SK-N-SH (cell line): Measurements from ENCODE around the gene FEZF2. TPM values are rescaled to one million over a fixed set of nuclear protein-coding genes. Genes with fewer than 3 reads are reported as not detected.

ENCODE experiments used
- CTCF ChIA-PET: fragments of 300-600, 350-600 bp; formaldehyde crosslinking; extraction: SDS; loops from one replicate; lab custom pipeline; 2021; lab: Yijun Ruan, JAX
- POLR2A ChIA-PET: fragments of 350-600 bp; sonication (Branson Sonifier 250); formaldehyde crosslinking; extraction: SDS; loops from one replicate; lab custom pipeline; 2020; ENCODE audit warnings: antibody characterized with exemption, inconsistent platforms; lab: Yijun Ruan, JAX
- DNase-seq: peaks from one replicate; pipeline ENCODE4 v3.0.0; 2012
- H2AFZ ChIP-seq: fragments of 200-600 bp; sonication (generic); 2 replicates; pipeline ENCODE4 v1.8.1; 2016; ENCODE audit warnings: antibody characterized with exemption, mild to moderate bottlenecking, low read depth
- H3F3A ChIP-seq: fragments of 200-600 bp; sonication (generic); replicated peaks from 2 replicates; pipeline ENCODE3; 2016; ENCODE audit warnings: antibody characterized with exemption, mild to moderate bottlenecking; ENCODE audit not compliant: insufficient read depth
- H3K27ac ChIP-seq, 2 experiments: fragments of 200-500 bp in 1 of 2; fragments of 200-600 bp in 1 of 2; sonication (Bioruptor generic) in 1 of 2; sonication (generic), shearing (Covaris generic) in 1 of 2; 2 replicates each; pipeline versions ENCODE4 v1.5.1 to v1.6.1; 2014 to 2016; ENCODE audit warnings: low read depth in 2 of 2, inconsistent platforms in 1 of 2, low read length in 1 of 2, mild to moderate bottlenecking in 1 of 2, mixed read lengths in 1 of 2
- H3K27me3 ChIP-seq: fragments of 200-600 bp; sonication (generic), shearing (Covaris generic); 2 replicates; pipeline ENCODE4 v1.6.1; 2016; ENCODE audit warnings: mixed run types; ENCODE audit not compliant: insufficient read depth
- H3K36me3 ChIP-seq, 2 experiments: fragments of 200-500 bp in 1 of 2; fragments of 200-600 bp in 1 of 2; sonication (Bioruptor generic) in 1 of 2; sonication (generic) in 1 of 2; replicated peaks in 1 of 2; 2 replicates each; pipeline versions ENCODE3 to v1.5.1; 2014 to 2016; ENCODE audit warnings: low read length in 1 of 2, mild to moderate bottlenecking in 1 of 2; ENCODE audit not compliant: insufficient read depth in 2 of 2, control insufficient read depth in 1 of 2
- H3K4me1 ChIP-seq, 2 experiments: fragments of 200-500 bp in 1 of 2; fragments of 200-600 bp in 1 of 2; sonication (Bioruptor generic) in 1 of 2; sonication (generic), shearing (Covaris generic) in 1 of 2; 2 replicates each; pipeline versions ENCODE4 v1.5.1 to v1.6.1; 2014 to 2016; ENCODE audit warnings: low read depth in 1 of 2, low read length in 1 of 2, mixed run types in 1 of 2; ENCODE audit not compliant: insufficient read depth in 2 of 2, control insufficient read depth in 1 of 2
- H3K4me2 ChIP-seq: fragments of 200-600 bp; sonication (generic), shearing (Covaris generic); 2 replicates; pipeline ENCODE4 v1.6.1; 2017; ENCODE audit warnings: mixed run types
- H3K4me3 ChIP-seq, 2 experiments: fragments of 200-500 bp in 1 of 2; fragments of 200-600 bp in 1 of 2; sonication (Bioruptor generic) in 1 of 2; sonication (generic), shearing (Covaris generic) in 1 of 2; 2 replicates each; pipeline versions ENCODE4 v1.5.1 to v1.8.1; 2014 to 2016; ENCODE audit warnings: low read depth in 2 of 2, inconsistent platforms in 1 of 2, low read length in 1 of 2, mild to moderate bottlenecking in 1 of 2, mixed read lengths in 1 of 2, moderate library complexity in 1 of 2
- H3K79me2 ChIP-seq: fragments of 200-600 bp; sonication (generic); 2 replicates; pipeline ENCODE4 v1.8.1; 2017; ENCODE audit warnings: mild to moderate bottlenecking; ENCODE audit not compliant: insufficient read depth
- H3K9ac ChIP-seq: fragments of 200-600 bp; sonication (generic); 2 replicates; pipeline ENCODE4 v1.6.1; 2017; ENCODE audit warnings: mixed run types
- H3K9me2 ChIP-seq: fragments of 200-600 bp; sonication (generic); 2 replicates; pipeline ENCODE4 v1.6.1; 2017; ENCODE audit warnings: mixed run types
- H3K9me3 ChIP-seq: fragments of 200-600 bp; sonication (generic); 2 replicates; pipeline ENCODE4 v1.6.1; 2017; ENCODE audit warnings: mixed run types, mild to moderate bottlenecking, moderate library complexity
- H4K20me1 ChIP-seq: fragments of 200-600 bp; sonication (generic); 2 replicates; pipeline ENCODE4 v1.6.1; 2017; ENCODE audit warnings: mild to moderate bottlenecking, mixed run types; ENCODE audit not compliant: insufficient read depth
- EZH2phosphoT487 ChIP-seq: fragments of 200-600 bp; sonication (generic); IDR thresholded peaks from 2 replicates; pipeline ENCODE4 v1.6.1; 2017; ENCODE audit warnings: low read depth, mixed run types, mild to moderate bottlenecking, antibody characterized with exemption, moderate library complexity, borderline replicate concordance
- FOSL2 ChIP-seq: IDR thresholded peaks from 2 replicates; pipeline ENCODE4 v1.4.0; 2012; ENCODE audit warnings: low read depth, mild to moderate bottlenecking, moderate library complexity, borderline replicate concordance
- FOXJ3 ChIP-seq: sonication (generic); formaldehyde crosslinking; IDR thresholded peaks from 2 replicates; pipeline ENCODE4 v1.5.1; 2020; ENCODE audit warnings: mild to moderate bottlenecking, missing genetic modification reagents
- FOXM1 ChIP-seq: IDR thresholded peaks from 2 replicates; pipeline ENCODE4 v1.4.0; 2012; ENCODE audit warnings: low read depth, mild to moderate bottlenecking
- GABPA ChIP-seq: IDR thresholded peaks from 2 replicates; pipeline ENCODE4 v1.4.0; 2012; ENCODE audit warnings: low read depth, mild to moderate bottlenecking
- JUND ChIP-seq: IDR thresholded peaks from 2 replicates; pipeline ENCODE4 v1.4.0; 2012
- MXI1 ChIP-seq: IDR thresholded peaks from 2 replicates; pipeline ENCODE4 v1.6.1; 2012; ENCODE audit warnings: mild to moderate bottlenecking, low read depth, low read length, improper control_type of control experiment
- NFIC ChIP-seq: IDR thresholded peaks from 2 replicates; pipeline ENCODE4 v1.4.0; 2012; ENCODE audit warnings: borderline replicate concordance
- POLR2AphosphoS5 ChIP-seq: IDR thresholded peaks from 2 replicates; pipeline ENCODE4 v1.6.1; 2012; ENCODE audit warnings: low read depth, low read length
- RAD21 ChIP-seq: IDR thresholded peaks from 2 replicates; pipeline ENCODE4 v1.6.1; 2012; ENCODE audit warnings: mild to moderate bottlenecking, low read length
- RFX5 ChIP-seq: IDR thresholded peaks from 2 replicates; pipeline ENCODE4 v1.6.1; 2012; ENCODE audit warnings: mild to moderate bottlenecking, improper control_type of control experiment, low read length
- SMC3 ChIP-seq: IDR thresholded peaks from 2 replicates; pipeline ENCODE4 v1.6.1; 2012; ENCODE audit warnings: low read depth, low read length, improper control_type of control experiment
- TAF1 ChIP-seq: IDR thresholded peaks from 2 replicates; pipeline ENCODE4 v1.6.1; 2012; ENCODE audit warnings: low read depth, mild to moderate bottlenecking, low read length, moderate library complexity, borderline replicate concordance
- TCF12 ChIP-seq: IDR thresholded peaks from 2 replicates; pipeline ENCODE4 v1.4.0; 2012
- TEAD4 ChIP-seq: IDR thresholded peaks from 2 replicates; pipeline ENCODE4 v1.4.0; 2012; ENCODE audit warnings: mild to moderate bottlenecking, borderline replicate concordance; ENCODE audit not compliant: insufficient read depth
- YY1 ChIP-seq: IDR thresholded peaks from 2 replicates; pipeline ENCODE4 v1.4.0; 2012; ENCODE audit warnings: low read depth, mild to moderate bottlenecking
- WGBS: methylation state at CpG from one replicate; pipeline ENCODE4 v1.1.6; 2017; ENCODE audit warnings: low lambda C conversion rate; 5-methylcytosine and 5-hydroxymethylcytosine counted together
- polyA plus RNA-seq, 3 experiments: library from polyadenylated mRNA; depleted of rRNA; stranded (reverse); fragments of >200 nt; gene quantifications; 2 replicates each; pipeline ENCODE4 v1.2.3, GENCODE V29; 2012
- TF ChIP-seq, protein P1 (sequence below): fragments of 150-350 bp; IDR thresholded peaks from 2 replicates; pipeline ENCODE4 v1.6.1; 2017; ENCODE audit warnings: antibody characterized with exemption, low read length, low read depth, borderline replicate concordance
- TF ChIP-seq, protein P2 (sequence below): IDR thresholded peaks from 2 replicates; pipeline ENCODE4 v1.6.1; 2012; ENCODE audit warnings: mild to moderate bottlenecking, low read depth, low read length, moderate library complexity
- TF ChIP-seq, protein P3 (sequence below): fragments of 150-350 bp; IDR thresholded peaks from 2 replicates; pipeline ENCODE4 v1.6.1; 2016; ENCODE audit warnings: mild to moderate bottlenecking, low read depth, low read length
- TF ChIP-seq, protein P4 (sequence below): IDR thresholded peaks from 2 replicates; pipeline ENCODE4 v1.4.0; 2012; ENCODE audit warnings: low read depth, borderline replicate concordance

The FEZF2 gene
- polyA plus RNA-seq, 1 of the 3 experiments (the other 2 are of a cell fraction), result not detected

DNA sequence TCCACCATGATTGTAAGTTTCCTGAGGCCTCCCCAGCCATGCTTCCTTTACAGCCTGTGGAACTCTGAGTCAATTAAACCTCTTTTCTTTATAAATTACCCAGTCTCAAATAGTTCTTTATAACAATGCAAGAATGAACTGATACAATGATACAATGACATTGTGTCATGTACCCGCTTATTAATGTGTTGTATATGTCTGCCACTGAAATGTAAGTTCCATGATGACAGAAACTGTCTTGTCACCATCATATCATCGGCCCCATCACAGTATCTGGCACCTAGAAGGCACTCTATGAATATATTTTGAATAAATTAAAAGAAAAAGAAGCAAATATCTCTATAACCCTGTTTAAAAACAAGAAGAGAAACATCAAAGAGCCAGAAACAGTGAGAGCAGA lies 29.6 kb downstream of the FEZF2 start:
- WGBS, result 44% methylated on average over 2 of the region's 2 CpGs
- Histone ChIP-seq H2AFZ (no peak overlapping the region), H3K9ac (no peak overlapping the region), H3K9me2 (no peaks in the 10 kb centered on the region), H3K36me3 (no peaks in the 10 kb centered on the region), H3K9me3 (no peaks in the 10 kb centered on the region), H3K79me2 (no peaks in the 10 kb centered on the region), H3K4me2 (no peak overlapping the region), H3K27me3 (no peaks in the 10 kb centered on the region), H3K4me3 (no peak overlapping the region), H3F3A (no peaks in the 10 kb centered on the region)
- POLR2A ChIA-PET, result no interaction called here
- TF ChIP-seq, protein P1, sequence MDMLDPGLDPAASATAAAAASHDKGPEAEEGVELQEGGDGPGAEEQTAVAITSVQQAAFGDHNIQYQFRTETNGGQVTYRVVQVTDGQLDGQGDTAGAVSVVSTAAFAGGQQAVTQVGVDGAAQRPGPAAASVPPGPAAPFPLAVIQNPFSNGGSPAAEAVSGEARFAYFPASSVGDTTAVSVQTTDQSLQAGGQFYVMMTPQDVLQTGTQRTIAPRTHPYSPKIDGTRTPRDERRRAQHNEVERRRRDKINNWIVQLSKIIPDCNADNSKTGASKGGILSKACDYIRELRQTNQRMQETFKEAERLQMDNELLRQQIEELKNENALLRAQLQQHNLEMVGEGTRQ, result no peak
- TF ChIP-seq FOXJ3 (CRISPR knock-in tag) (no peak), SMC3 (no peak)
- TF ChIP-seq, all 33 proteins: peak for 0
- CTCF ChIA-PET, result no interaction called here
- DNase-seq, result no peak
- Histone ChIP-seq H3K4me1 (no peaks in the 10 kb centered on the region), H4K20me1 (no peaks in the 10 kb centered on the region), H3K27ac (no peak overlapping the region)

DNA sequence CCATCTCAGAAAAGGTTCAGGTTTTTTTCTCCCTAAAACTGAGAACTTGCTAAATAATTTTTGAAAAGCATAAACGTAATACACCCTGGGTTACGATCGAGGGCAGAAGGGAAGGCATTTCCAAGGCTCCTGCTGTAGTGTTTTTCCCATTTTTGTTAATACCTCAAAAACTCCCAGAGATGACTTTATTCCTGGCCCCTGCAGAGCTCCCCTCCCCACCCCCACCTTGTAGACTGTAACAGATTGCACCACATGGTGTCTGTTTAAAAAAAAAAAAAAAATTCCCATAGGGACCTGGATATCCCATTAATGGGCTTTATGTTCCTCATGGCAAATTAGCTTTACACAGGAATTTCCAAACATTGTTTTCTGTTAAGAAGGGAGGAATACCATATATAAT lies 38.2 kb downstream of the FEZF2 start:
- no peaks in the 10 kb centered on the region for H3K27me3 ChIP-seq
- no peak overlapping the region for H3K4me2 ChIP-seq
- no peak overlapping the region for H3K27ac ChIP-seq
- H3K9me3 ChIP-seq, result no peaks in the 10 kb centered on the region
- H2AFZ ChIP-seq, result no peak overlapping the region
- TF ChIP-seq, protein P2, sequence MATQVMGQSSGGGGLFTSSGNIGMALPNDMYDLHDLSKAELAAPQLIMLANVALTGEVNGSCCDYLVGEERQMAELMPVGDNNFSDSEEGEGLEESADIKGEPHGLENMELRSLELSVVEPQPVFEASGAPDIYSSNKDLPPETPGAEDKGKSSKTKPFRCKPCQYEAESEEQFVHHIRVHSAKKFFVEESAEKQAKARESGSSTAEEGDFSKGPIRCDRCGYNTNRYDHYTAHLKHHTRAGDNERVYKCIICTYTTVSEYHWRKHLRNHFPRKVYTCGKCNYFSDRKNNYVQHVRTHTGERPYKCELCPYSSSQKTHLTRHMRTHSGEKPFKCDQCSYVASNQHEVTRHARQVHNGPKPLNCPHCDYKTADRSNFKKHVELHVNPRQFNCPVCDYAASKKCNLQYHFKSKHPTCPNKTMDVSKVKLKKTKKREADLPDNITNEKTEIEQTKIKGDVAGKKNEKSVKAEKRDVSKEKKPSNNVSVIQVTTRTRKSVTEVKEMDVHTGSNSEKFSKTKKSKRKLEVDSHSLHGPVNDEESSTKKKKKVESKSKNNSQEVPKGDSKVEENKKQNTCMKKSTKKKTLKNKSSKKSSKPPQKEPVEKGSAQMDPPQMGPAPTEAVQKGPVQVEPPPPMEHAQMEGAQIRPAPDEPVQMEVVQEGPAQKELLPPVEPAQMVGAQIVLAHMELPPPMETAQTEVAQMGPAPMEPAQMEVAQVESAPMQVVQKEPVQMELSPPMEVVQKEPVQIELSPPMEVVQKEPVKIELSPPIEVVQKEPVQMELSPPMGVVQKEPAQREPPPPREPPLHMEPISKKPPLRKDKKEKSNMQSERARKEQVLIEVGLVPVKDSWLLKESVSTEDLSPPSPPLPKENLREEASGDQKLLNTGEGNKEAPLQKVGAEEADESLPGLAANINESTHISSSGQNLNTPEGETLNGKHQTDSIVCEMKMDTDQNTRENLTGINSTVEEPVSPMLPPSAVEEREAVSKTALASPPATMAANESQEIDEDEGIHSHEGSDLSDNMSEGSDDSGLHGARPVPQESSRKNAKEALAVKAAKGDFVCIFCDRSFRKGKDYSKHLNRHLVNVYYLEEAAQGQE, result no peak
- TF ChIP-seq RFX5 (no peak), FOSL2 (no peak), TCF12 (no peak), TAF1 (no peak), NFIC (no peak), TEAD4 (no peak), FOXJ3 (CRISPR knock-in tag) (no peak), POLR2AphosphoS5 (no peak), JUND (no peak), GABPA (no peak), RAD21 (no peak), YY1 (no peak), MXI1 (no peak), FOXM1 (no peak), EZH2phosphoT487 (no peak)
- TF ChIP-seq, protein P3, sequence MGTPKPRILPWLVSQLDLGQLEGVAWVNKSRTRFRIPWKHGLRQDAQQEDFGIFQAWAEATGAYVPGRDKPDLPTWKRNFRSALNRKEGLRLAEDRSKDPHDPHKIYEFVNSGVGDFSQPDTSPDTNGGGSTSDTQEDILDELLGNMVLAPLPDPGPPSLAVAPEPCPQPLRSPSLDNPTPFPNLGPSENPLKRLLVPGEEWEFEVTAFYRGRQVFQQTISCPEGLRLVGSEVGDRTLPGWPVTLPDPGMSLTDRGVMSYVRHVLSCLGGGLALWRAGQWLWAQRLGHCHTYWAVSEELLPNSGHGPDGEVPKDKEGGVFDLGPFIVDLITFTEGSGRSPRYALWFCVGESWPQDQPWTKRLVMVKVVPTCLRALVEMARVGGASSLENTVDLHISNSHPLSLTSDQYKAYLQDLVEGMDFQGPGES, result no peak
- TF ChIP-seq, protein P4, sequence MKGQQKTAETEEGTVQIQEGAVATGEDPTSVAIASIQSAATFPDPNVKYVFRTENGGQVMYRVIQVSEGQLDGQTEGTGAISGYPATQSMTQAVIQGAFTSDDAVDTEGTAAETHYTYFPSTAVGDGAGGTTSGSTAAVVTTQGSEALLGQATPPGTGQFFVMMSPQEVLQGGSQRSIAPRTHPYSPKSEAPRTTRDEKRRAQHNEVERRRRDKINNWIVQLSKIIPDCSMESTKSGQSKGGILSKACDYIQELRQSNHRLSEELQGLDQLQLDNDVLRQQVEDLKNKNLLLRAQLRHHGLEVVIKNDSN, result no peak
- TF ChIP-seq, protein P1, result no peak
- POLR2A ChIA-PET, result no interaction called here
- no peak for DNase-seq
- H3K4me3 ChIP-seq, result no peak overlapping the region
- H3F3A ChIP-seq, result peaks cover 8% of the 10 kb centered on the region
- no peaks in the 10 kb centered on the region for H3K9me2 ChIP-seq
- CTCF ChIA-PET, result interaction anchor here (0.9 to 9.1 kb wide), 7 partner anchors 11 to 477 kb away, joined by 3 to 142 read pairs (median 4); no protein-coding TSS in a partner anchor
- no peaks in the 10 kb centered on the region for H3K4me1 ChIP-seq
- no peaks in the 10 kb centered on the region for H3K79me2 ChIP-seq
- H3K36me3 ChIP-seq, result peaks cover 0 to 6% of the 10 kb centered on the region in 2 experiments
- no peak overlapping the region for H3K9ac ChIP-seq
- H4K20me1 ChIP-seq, result no peaks in the 10 kb centered on the region
- 96% methylated on average over 3 of the region's 3 CpGs for WGBS
